ENCODE results near the gene CYB5R4.

The CYB5R4 gene

DNA sequence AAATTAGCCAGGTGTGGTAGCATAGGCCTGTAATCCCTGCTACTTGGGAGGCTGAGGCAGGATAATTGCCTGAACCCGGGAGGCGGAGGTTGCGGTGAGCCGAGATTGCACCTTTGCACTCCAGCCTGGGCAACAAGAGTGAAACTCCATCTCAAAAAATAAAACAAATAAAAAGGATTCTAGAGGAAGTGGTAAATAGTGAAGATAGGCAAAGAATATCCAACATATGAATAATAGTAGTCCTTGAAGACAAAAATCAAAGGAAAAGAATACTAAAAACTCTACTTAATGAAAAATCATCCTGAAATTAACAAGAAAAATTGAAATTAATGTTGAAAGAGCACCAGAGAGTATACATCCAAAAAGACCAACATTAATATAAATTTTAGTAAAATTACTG is 107.0 kb downstream of the CYB5R4 start:
- TF ChIP-seq CTCF (IDR thresholded peaks at IDR 0.05; ENCODE audit: low read depth, low read length) (no peak), MYC (IDR thresholded peaks at IDR 0.05; ENCODE audit: low read depth, low read length) (no peak), POLR2A (IDR thresholded peaks at IDR 0.05; ENCODE audit: extremely low read depth, insufficient read length) (no peak), MAX (IDR thresholded peaks at IDR 0.05; ENCODE audit: low read depth, low read length) (no peak)
- no peak for DNase-seq (ENCODE audit: low read depth)
- H3K4me3 ChIP-seq (ENCODE audit: low read depth, low read length), result no peak overlapping the region

DNA sequence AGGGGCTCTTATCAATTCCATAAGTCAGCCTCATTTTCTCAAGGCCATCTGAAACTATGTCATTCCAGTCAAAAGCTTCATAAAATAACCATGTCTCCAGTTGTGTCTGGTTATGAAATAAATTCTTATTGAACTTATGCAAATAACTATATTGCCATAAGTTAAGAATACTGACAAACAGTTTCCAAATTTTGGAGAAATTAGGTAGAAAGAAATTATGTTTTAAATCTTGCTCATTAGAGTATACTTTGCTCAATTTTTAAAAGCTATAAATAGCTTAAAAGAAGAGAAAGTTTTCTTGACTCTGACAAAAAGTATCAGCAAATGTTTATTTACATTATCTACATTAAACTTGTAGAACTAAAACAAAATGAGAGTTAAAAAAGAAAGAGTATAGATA is 111.1 kb downstream of the CYB5R4 start:
- no peak overlapping the region for H3K4me3 ChIP-seq (ENCODE audit: low read depth, low read length)
- DNase-seq (ENCODE audit: low read depth), result no peak
- TF ChIP-seq MYC (IDR thresholded peaks at IDR 0.05; ENCODE audit: low read depth, low read length), result no peak
- no peak for TF ChIP-seq POLR2A (IDR thresholded peaks at IDR 0.05; ENCODE audit: extremely low read depth, insufficient read length)
- TF ChIP-seq CTCF (IDR thresholded peaks at IDR 0.05; ENCODE audit: low read depth, low read length), result no peak
- TF ChIP-seq MAX (IDR thresholded peaks at IDR 0.05; ENCODE audit: low read depth, low read length), result no peak

DNA sequence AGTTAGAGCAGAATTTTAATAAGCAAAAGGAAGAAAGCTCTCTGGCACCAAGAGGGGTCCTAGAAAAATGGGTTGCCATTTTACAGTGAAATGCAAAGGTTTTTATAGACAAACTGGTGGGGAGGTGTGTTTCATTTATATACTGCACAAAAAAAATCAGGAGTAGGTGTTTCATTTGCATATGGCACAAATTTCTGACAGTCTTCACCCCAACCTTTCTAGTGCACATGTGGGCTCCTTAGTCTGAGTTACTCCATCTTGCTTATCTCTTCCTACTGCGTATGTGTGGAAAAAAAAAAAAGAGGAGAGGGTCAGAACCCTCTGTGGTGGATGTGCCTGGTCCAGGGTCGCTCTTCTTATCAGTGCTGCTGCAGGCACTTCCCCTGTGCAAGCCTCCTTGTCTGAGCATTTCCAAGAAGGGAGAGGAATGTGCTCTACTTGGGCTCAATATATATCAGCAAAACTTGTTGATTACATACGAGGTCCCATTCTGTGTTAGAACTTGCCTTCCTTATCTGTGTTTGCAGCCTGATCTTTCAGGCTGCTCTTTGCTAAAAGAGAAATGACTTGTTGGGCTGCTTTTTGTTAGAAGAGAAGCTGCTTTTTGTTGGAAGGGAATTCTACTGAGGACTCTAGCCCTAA is 115.0 kb downstream of the CYB5R4 start:
- no peak for DNase-seq (ENCODE audit: low read depth)
- H3K4me3 ChIP-seq (ENCODE audit: low read depth, low read length), result no peak overlapping the region
- no peak for TF ChIP-seq POLR2A (IDR thresholded peaks at IDR 0.05; ENCODE audit: extremely low read depth, insufficient read length)
- no peak for TF ChIP-seq MAX (IDR thresholded peaks at IDR 0.05; ENCODE audit: low read depth, low read length)
- TF ChIP-seq CTCF (IDR thresholded peaks at IDR 0.05; ENCODE audit: low read depth, low read length), result no peak
- TF ChIP-seq MYC (IDR thresholded peaks at IDR 0.05; ENCODE audit: low read depth, low read length), result no peak

GRCh38 chr6:83976037-83976755 is 116.7 kb downstream of the CYB5R4 start:
- no peak overlapping the region for H3K4me3 ChIP-seq (ENCODE audit: low read depth, low read length)
- no peak for DNase-seq (ENCODE audit: low read depth)
- TF ChIP-seq MAX (IDR thresholded peaks at IDR 0.05; ENCODE audit: low read depth, low read length) (no peak), POLR2A (IDR thresholded peaks at IDR 0.05; ENCODE audit: extremely low read depth, insufficient read length) (no peak), CTCF (IDR thresholded peaks at IDR 0.05; ENCODE audit: low read depth, low read length) (no peak), MYC (IDR thresholded peaks at IDR 0.05; ENCODE audit: low read depth, low read length) (no peak)

DNA sequence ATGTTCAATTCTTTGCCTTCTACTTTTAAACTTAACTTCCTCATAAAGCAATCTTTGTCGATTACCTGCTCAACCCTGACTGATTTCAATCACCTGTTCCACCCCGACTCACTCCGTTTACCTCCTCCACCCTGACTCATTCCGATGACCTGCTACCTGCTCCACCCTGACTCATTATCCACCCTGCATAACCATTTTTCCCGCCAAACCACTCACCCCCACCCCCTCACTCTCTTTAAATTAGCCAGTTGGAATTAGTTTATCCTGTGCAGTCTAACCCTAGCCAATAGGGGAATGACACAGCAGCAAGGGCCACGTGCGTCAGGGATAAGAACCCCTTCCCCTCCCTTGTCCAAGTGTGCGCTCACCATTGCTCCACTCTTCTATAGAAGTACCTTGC is 117.4 kb downstream of the CYB5R4 start:
- TF ChIP-seq POLR2A (IDR thresholded peaks at IDR 0.05; ENCODE audit: extremely low read depth, insufficient read length) (no peak), CTCF (IDR thresholded peaks at IDR 0.05; ENCODE audit: low read depth, low read length) (no peak), MAX (IDR thresholded peaks at IDR 0.05; ENCODE audit: low read depth, low read length) (no peak), MYC (IDR thresholded peaks at IDR 0.05; ENCODE audit: low read depth, low read length) (no peak)
- DNase-seq (ENCODE audit: low read depth), result no peak
- no peak overlapping the region for H3K4me3 ChIP-seq (ENCODE audit: low read depth, low read length)

Data from NB4 (cell line).